ENCODE data around the gene KRT7. TPM values are rescaled to one million over a fixed set of nuclear protein-coding genes. Genes with fewer than 3 reads are reported as not detected.

The KRT7 gene
- 18.6 and 80.3 TPM in 2 replicates for total RNA-seq

GRCh38 chr12:52232674-52233461 is at the start of gene KRT7:
TSS of gene KRT7 (plus strand) at chr12:52233243. CDS start at chr12:52233297, 54 bp downstream.

DNA sequence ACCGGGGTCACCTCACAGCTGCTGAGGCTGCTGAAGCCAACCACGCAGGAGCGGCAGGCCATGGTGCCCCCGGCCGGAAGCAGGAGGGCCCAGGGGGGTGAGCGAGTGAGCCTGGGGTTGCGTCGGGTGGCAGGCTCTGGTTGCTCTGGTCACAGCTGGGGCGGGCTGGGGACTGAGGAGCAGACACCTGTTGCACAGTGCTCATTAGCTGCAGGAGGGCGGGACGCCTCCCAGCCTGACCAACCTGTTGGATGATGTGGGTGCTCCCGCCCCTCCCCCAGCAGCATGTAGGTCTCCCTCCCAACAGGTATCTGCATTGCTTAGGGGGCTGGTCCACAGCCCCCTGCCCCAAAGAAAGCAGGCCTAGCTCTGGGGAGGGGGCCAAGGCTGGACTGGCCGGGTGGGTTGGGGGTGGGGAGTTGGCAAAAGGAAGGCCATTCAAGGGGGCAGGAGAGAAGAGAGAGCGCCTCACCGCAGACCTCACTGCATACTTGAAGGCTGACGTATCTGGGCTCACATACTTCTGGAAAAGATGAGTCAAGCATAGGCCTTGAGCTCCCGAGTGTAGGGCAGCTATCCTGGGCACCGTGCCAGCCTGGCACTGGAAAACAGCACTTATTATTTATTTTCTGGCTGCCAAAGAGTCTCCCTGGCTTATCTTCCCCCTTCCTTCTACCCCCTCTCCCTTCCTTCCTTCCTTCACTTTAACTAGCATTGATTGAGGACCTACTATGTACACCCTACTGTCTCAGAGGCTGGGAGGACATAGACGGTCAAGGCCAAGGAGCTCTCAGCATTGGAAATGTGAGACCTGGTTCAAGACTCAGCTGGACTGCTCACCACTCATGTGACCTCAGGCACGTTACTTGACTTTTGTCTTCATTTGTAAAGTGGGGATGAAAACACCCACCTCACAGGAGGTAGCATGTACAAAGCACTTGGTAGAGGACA is 40.9 kb upstream of the KRT7 start, which contains the start of gene KRT80:
KRT80 (minus strand) TSS at position 174 of the 951 bp plus-strand sequence; CDS start at position 62, 112 bp downstream.

DNA sequence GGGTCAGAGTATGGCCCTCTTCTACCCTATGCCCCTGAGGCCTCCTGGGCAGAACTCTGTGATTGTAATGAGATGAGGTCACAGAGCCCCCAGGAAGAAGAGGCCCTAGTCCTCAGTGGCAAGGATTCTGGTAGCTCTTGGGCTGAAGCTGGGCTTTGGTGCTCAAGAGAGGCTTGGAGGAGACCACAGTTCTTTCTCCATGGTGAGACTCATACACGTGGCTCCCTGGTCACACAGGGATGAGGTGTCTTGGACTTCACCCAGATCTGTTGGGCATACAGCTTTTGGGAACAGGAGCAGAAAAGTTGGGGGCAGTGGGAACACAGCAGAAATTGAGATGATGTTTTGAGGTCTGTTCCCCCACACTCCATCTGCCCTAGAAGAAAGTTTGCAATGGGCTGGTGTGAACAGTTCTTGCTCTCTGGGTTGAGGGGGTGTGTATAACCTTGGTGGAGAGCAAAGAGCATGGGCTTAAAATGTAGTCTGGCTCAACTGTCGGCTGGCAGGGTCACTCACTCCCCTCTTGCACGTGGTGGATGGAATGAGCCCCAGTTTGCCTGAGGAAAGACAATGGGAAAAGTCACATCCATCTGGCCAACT is 41.6 kb downstream of the KRT7 start, which contains the start of gene KRT86:
KRT86 (plus strand) TSS at position 125 of the 600 bp plus-strand sequence. CDS start 27,272 bp downstream, outside the sequence.

GRCh38 chr12:52291267-52291935 is 58.4 kb downstream of the KRT7 start, which contains the start of gene KRT81:
TSS of gene KRT81 (minus strand) at chr12:52291534. CDS start at chr12:52291465, 69 bp downstream.

Other genes with a start within 250 kb of the KRT7 start
- 2.7 and 9.0 TPM in 2 replicates for gene TAMALIN, start 226.3 kb upstream of the KRT7 start, total RNA-seq
- 6.5 and 12.7 TPM in 2 replicates for gene NR4A1, start 181.8 kb upstream of the KRT7 start, total RNA-seq
- 93.9 and 129 TPM in 2 replicates for gene ATG101, start 163.3 kb upstream of the KRT7 start, total RNA-seq
- gene SMIM41, start 153.5 kb upstream of the KRT7 start, total RNA-seq: 0.19 TPM in 1 of 2 replicates, not detected in the other
- gene KRT80, start 41.2 kb upstream of the KRT7 start, total RNA-seq: 0.38 and 1.1 TPM in 2 replicates
- gene KRT86, start 41.4 kb downstream of the KRT7 start, total RNA-seq: 0.19 and 0.85 TPM in 2 replicates
- under 0.01 and 0.96 TPM in 2 replicates for gene KRT81, start 58.3 kb downstream of the KRT7 start, total RNA-seq
- gene KRT83, start 88.2 kb downstream of the KRT7 start, total RNA-seq: under 0.01 TPM in 1 of 2 replicates, not detected in the other
- not detected in 2 replicates for gene KRT85, start 134.2 kb downstream of the KRT7 start, total RNA-seq
- not detected in 2 replicates for gene KRT84, start 152.4 kb downstream of the KRT7 start, total RNA-seq
- not detected in 2 replicates for gene KRT82, start 173.1 kb downstream of the KRT7 start, total RNA-seq
- gene KRT75, start 201.1 kb downstream of the KRT7 start, total RNA-seq: not detected in 2 replicates
- not detected in 2 replicates for gene KRT6B, start 218.9 kb downstream of the KRT7 start, total RNA-seq
- not detected in 2 replicates for gene KRT6C, start 240.6 kb downstream of the KRT7 start, total RNA-seq